Measurements from ENCODE around the gene TSPAN1.
A peak's percentile ranks its signal among the peaks of the same experiment; 100 is the strongest.

Gene TSPAN1

GRCh38 chr1:46187106-46187869, 12.4 kb downstream of the TSPAN1 start:
- peak overlapping the region in 1 of 2 donors; percentile 6 for H3K4me3 ChIP-seq (ENCODE audit: low read length in 2 of 2)
- peaks cover 56 to 62% of the 10 kb centered on the region in 2 donors for H3K4me1 ChIP-seq (ENCODE audit: control insufficient read depth in 2 of 2, insufficient read depth in 2 of 2, low read length in 2 of 2)
- H3K27ac ChIP-seq (ENCODE audit: low read depth in 2 of 2, low read length in 2 of 2), result peak overlapping the region; percentile 92 to 93
- H3K36me3 ChIP-seq (ENCODE audit: control insufficient read depth in 2 of 2, insufficient read depth in 2 of 2, low read length in 2 of 2), result peaks cover 31 to 52% of the 10 kb centered on the region in 2 donors
- H3K9me3 ChIP-seq (ENCODE audit: control insufficient read depth in 2 of 2, low read length in 2 of 2), result no peaks in the 10 kb centered on the region
- peak overlapping the region; percentile 56 to 59 for H3K9ac ChIP-seq (ENCODE audit: low read depth in 1 of 2, low read length in 2 of 2)
- no peaks in the 10 kb centered on the region for H3K27me3 ChIP-seq (ENCODE audit: control insufficient read depth in 2 of 2, insufficient read depth in 2 of 2, low read length in 2 of 2)

DNA sequence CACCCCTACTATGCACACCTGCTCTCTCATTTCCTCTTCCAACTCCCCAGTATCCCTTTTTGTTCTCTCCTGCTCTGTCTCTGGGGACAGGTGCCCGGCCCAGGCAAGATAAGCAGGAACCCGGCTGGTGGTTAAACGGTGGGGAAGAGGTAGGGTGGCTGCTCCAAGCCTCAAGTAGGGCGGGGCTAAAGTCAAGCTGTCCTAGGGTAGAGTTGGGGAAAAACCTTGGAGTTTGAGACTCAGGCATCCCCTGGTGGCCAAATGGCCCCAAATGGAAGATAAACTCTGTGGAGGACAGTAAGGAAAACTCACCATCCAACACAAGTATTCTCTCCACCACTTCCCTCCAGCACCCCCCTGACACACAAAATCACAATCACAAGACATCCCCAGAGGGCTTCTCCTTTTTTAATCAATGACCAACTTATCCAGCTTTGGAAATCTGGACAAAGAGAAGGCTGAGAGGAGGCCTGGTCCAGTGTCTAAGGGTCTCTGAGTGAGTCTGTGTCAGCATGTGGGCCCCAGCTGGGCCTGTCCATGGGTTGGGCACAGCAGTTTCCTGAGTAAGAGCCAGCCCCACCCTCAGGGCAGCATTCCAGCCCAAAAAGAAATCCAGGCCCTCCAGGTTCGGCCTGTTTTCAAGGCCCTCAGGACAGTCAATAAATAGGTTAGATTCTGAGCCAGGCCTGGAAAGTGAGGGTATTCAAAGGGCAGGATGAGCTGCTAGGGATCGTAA, 13.6 kb downstream of the TSPAN1 start:
- Histone ChIP-seq H3K9me3 (ENCODE audit: control insufficient read depth in 2 of 2, low read length in 2 of 2) (no peaks in the 10 kb centered on the region), H3K36me3 (ENCODE audit: control insufficient read depth in 2 of 2, insufficient read depth in 2 of 2, low read length in 2 of 2) (peaks cover 37 to 61% of the 10 kb centered on the region in 2 donors), H3K27ac (ENCODE audit: low read depth in 2 of 2, low read length in 2 of 2) (peak overlapping the region; percentile 92 to 93), H3K4me3 (ENCODE audit: low read length in 2 of 2) (no peak overlapping the region), H3K27me3 (ENCODE audit: control insufficient read depth in 2 of 2, insufficient read depth in 2 of 2, low read length in 2 of 2) (no peaks in the 10 kb centered on the region), H3K4me1 (ENCODE audit: control insufficient read depth in 2 of 2, insufficient read depth in 2 of 2, low read length in 2 of 2) (peaks cover 45 to 51% of the 10 kb centered on the region in 2 donors), H3K9ac (ENCODE audit: low read depth in 1 of 2, low read length in 2 of 2) (peak overlapping the region; percentile 49 to 52)

DNA sequence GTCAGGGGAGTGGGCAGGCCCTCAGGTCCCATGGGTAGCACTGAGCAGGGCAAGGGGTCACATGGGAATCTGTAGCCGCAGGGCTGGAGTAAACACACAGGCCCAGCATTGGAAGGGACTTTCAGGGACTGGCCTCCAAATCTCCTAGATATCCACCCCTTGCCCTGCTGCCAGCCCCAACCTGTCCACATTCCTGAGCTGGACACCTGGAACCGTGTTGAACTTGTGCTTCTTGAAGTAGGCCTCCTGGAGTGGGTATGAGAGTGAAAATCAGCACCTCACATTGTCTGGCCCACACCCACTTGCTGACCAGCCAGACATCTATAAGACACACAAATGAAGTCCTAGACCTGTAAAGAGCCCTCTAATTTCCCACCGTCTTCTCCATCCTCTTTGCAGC, 15.7 kb downstream of the TSPAN1 start:
- no peaks in the 10 kb centered on the region for H3K9me3 ChIP-seq (ENCODE audit: control insufficient read depth in 2 of 2, low read length in 2 of 2)
- no peak overlapping the region for H3K27ac ChIP-seq (ENCODE audit: low read depth in 2 of 2, low read length in 2 of 2)
- peaks cover 34 to 63% of the 10 kb centered on the region in 2 donors for H3K36me3 ChIP-seq (ENCODE audit: control insufficient read depth in 2 of 2, insufficient read depth in 2 of 2, low read length in 2 of 2)
- H3K4me1 ChIP-seq (ENCODE audit: control insufficient read depth in 2 of 2, insufficient read depth in 2 of 2, low read length in 2 of 2), result peaks cover 27 to 31% of the 10 kb centered on the region in 2 donors
- no peak overlapping the region for H3K9ac ChIP-seq (ENCODE audit: low read depth in 1 of 2, low read length in 2 of 2)
- H3K4me3 ChIP-seq (ENCODE audit: low read length in 2 of 2), result no peak overlapping the region
- no peaks in the 10 kb centered on the region for H3K27me3 ChIP-seq (ENCODE audit: control insufficient read depth in 2 of 2, insufficient read depth in 2 of 2, low read length in 2 of 2)

DNA sequence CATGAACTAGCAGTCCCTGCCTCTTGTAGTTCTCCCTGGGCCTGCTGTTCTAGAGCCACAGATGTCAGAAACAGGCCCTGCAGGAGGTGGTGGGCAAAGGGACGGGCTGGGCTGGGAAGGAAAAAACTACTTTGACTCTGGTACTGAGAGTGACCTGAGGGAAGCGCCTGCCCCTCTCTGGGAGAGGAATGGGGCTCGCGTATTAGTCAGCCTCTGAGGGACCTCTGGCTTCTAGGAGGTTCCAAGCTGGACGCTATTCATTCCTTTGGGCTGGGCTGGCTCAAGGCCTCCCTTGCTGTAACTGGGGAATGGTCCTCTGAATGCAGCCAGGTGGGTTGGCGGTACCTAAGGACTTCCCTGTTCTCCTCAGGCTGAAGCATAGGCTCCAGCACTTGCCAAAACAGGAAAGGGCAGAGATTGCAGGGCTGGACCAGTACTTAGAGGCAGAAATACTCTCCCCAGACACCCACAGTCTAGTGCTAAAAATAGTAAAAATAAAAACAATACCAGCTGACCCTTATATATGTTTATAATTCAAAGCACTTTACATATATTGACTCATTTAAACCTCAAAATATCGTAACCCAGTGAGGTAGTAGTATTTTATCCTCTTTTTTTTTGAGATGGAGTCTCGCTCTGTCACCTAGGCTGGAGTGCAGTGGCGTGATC, 16.3 kb downstream of the TSPAN1 start:
- Histone ChIP-seq H3K9ac (ENCODE audit: low read depth in 1 of 2, low read length in 2 of 2) (no peak overlapping the region), H3K27ac (ENCODE audit: low read depth in 2 of 2, low read length in 2 of 2) (no peak overlapping the region), H3K4me3 (ENCODE audit: low read length in 2 of 2) (no peak overlapping the region), H3K4me1 (ENCODE audit: control insufficient read depth in 2 of 2, insufficient read depth in 2 of 2, low read length in 2 of 2) (peaks cover 25% of the 10 kb centered on the region in 2 donors), H3K9me3 (ENCODE audit: control insufficient read depth in 2 of 2, low read length in 2 of 2) (no peaks in the 10 kb centered on the region), H3K27me3 (ENCODE audit: control insufficient read depth in 2 of 2, insufficient read depth in 2 of 2, low read length in 2 of 2) (no peaks in the 10 kb centered on the region), H3K36me3 (ENCODE audit: control insufficient read depth in 2 of 2, insufficient read depth in 2 of 2, low read length in 2 of 2) (peaks cover 36 to 62% of the 10 kb centered on the region in 2 donors)

GRCh38 chr1:46192171-46192570, 17.3 kb downstream of the TSPAN1 start:
- no peaks in the 10 kb centered on the region for H3K27me3 ChIP-seq (ENCODE audit: control insufficient read depth in 2 of 2, insufficient read depth in 2 of 2, low read length in 2 of 2)
- H3K4me1 ChIP-seq (ENCODE audit: control insufficient read depth in 2 of 2, insufficient read depth in 2 of 2, low read length in 2 of 2), result peaks cover 22 to 23% of the 10 kb centered on the region in 2 donors
- no peak overlapping the region for H3K9ac ChIP-seq (ENCODE audit: low read depth in 1 of 2, low read length in 2 of 2)
- H3K27ac ChIP-seq (ENCODE audit: low read depth in 2 of 2, low read length in 2 of 2), result no peak overlapping the region
- peaks cover 36 to 64% of the 10 kb centered on the region in 2 donors for H3K36me3 ChIP-seq (ENCODE audit: control insufficient read depth in 2 of 2, insufficient read depth in 2 of 2, low read length in 2 of 2)
- no peaks in the 10 kb centered on the region for H3K9me3 ChIP-seq (ENCODE audit: control insufficient read depth in 2 of 2, low read length in 2 of 2)
- no peak overlapping the region for H3K4me3 ChIP-seq (ENCODE audit: low read length in 2 of 2)

DNA sequence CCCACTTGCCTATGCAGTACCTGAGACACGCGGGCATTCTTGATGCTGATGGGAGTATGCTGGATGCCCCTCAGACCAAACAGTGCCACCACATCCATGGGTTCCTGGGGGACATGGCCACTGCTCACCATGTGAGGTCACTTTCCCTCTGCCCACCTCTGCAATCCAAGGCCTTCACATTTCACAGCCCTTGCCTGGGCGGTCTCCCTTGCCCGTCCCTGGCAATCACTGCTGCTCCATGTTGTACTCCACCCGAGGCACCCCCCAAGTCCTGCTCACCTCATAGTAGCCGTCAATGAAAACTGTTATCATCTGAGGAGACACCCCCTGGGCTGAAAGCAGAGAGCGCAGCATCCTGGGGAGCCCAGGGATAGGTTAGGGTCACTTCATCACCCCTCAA, 18.4 kb downstream of the TSPAN1 start:
- Histone ChIP-seq H3K9ac (ENCODE audit: low read depth in 1 of 2, low read length in 2 of 2) (no peak overlapping the region), H3K4me1 (ENCODE audit: control insufficient read depth in 2 of 2, insufficient read depth in 2 of 2, low read length in 2 of 2) (peaks cover 21 to 22% of the 10 kb centered on the region in 2 donors), H3K36me3 (ENCODE audit: control insufficient read depth in 2 of 2, insufficient read depth in 2 of 2, low read length in 2 of 2) (peaks cover 32 to 59% of the 10 kb centered on the region in 2 donors), H3K9me3 (ENCODE audit: control insufficient read depth in 2 of 2, low read length in 2 of 2) (no peaks in the 10 kb centered on the region), H3K27me3 (ENCODE audit: control insufficient read depth in 2 of 2, insufficient read depth in 2 of 2, low read length in 2 of 2) (no peaks in the 10 kb centered on the region), H3K4me3 (ENCODE audit: low read length in 2 of 2) (no peak overlapping the region), H3K27ac (ENCODE audit: low read depth in 2 of 2, low read length in 2 of 2) (no peak overlapping the region)

- Histone ChIP-seq H3K9ac (ENCODE audit: low read depth in 1 of 2, low read length in 2 of 2) (no peak overlapping the region), H3K36me3 (ENCODE audit: control insufficient read depth in 2 of 2, insufficient read depth in 2 of 2, low read length in 2 of 2) (peaks cover 32 to 57% of the 10 kb centered on the region in 2 donors), H3K4me3 (ENCODE audit: low read length in 2 of 2) (no peak overlapping the region), H3K4me1 (ENCODE audit: control insufficient read depth in 2 of 2, insufficient read depth in 2 of 2, low read length in 2 of 2) (peaks cover 16 to 17% of the 10 kb centered on the region in 2 donors), H3K9me3 (ENCODE audit: control insufficient read depth in 2 of 2, low read length in 2 of 2) (no peaks in the 10 kb centered on the region), H3K27me3 (ENCODE audit: control insufficient read depth in 2 of 2, insufficient read depth in 2 of 2, low read length in 2 of 2) (no peaks in the 10 kb centered on the region), H3K27ac (ENCODE audit: low read depth in 2 of 2, low read length in 2 of 2) (no peak overlapping the region)
Observed at GRCh38 chr1:46193984-46194570, 19.2 kb downstream of the TSPAN1 start.

- Histone ChIP-seq H3K27me3 (ENCODE audit: control insufficient read depth in 2 of 2, insufficient read depth in 2 of 2, low read length in 2 of 2) (no peaks in the 10 kb centered on the region), H3K9me3 (ENCODE audit: control insufficient read depth in 2 of 2, low read length in 2 of 2) (no peaks in the 10 kb centered on the region), H3K4me3 (ENCODE audit: low read length in 2 of 2) (no peak overlapping the region), H3K36me3 (ENCODE audit: control insufficient read depth in 2 of 2, insufficient read depth in 2 of 2, low read length in 2 of 2) (peaks cover 32 to 50% of the 10 kb centered on the region in 2 donors), H3K9ac (ENCODE audit: low read depth in 1 of 2, low read length in 2 of 2) (no peak overlapping the region), H3K27ac (ENCODE audit: low read depth in 2 of 2, low read length in 2 of 2) (no peak overlapping the region), H3K4me1 (ENCODE audit: control insufficient read depth in 2 of 2, insufficient read depth in 2 of 2, low read length in 2 of 2) (peaks cover 14 to 15% of the 10 kb centered on the region in 2 donors)
Observed at GRCh38 chr1:46194641-46195193, 19.8 kb downstream of the TSPAN1 start.

- Histone ChIP-seq H3K36me3 (ENCODE audit: control insufficient read depth in 2 of 2, insufficient read depth in 2 of 2, low read length in 2 of 2) (peaks cover 24 to 38% of the 10 kb centered on the region in 2 donors), H3K27ac (ENCODE audit: low read depth in 2 of 2, low read length in 2 of 2) (no peak overlapping the region)
Observed at GRCh38 chr1:46196609-46197008, 21.7 kb downstream of the TSPAN1 start.

More at GRCh38 chr1:46196609-46197008, 21.7 kb downstream of the TSPAN1 start:
- H3K9me3 ChIP-seq (ENCODE audit: control insufficient read depth in 2 of 2, low read length in 2 of 2), result no peaks in the 10 kb centered on the region
- H3K27me3 ChIP-seq (ENCODE audit: control insufficient read depth in 2 of 2, insufficient read depth in 2 of 2, low read length in 2 of 2), result no peaks in the 10 kb centered on the region
- peaks cover 14 to 15% of the 10 kb centered on the region in 2 donors for H3K4me1 ChIP-seq (ENCODE audit: control insufficient read depth in 2 of 2, insufficient read depth in 2 of 2, low read length in 2 of 2)
- H3K4me3 ChIP-seq (ENCODE audit: low read length in 2 of 2), result no peak overlapping the region
- no peak overlapping the region for H3K9ac ChIP-seq (ENCODE audit: low read depth in 1 of 2, low read length in 2 of 2)

Data from mucosa of rectum (tissue), 2 donors.